Fibroblast of lung (primary cell): ENCODE data around the gene ARMC8. TPM values are rescaled to one million over a fixed set of nuclear protein-coding genes. Genes with fewer than 3 reads are reported as not detected.

Experiments
- DNase-seq, 2 donors: peaks; one replicate each; pipeline versions ENCODE4 v3.0.0 to v3.0.0-alpha.2; 2010; ENCODE audit warnings: low read depth in 2 of 2
- H2AFZ ChIP-seq: 2 replicates; pipeline ENCODE4 v1.5.1; 2012; ENCODE audit warnings: low read length, control low read depth, inconsistent platforms
- H3K27ac ChIP-seq: 2 replicates; pipeline ENCODE4 v1.5.1; 2011; ENCODE audit warnings: low read length, control low read depth; ENCODE audit not compliant: insufficient read depth
- H3K27me3 ChIP-seq: 2 replicates; pipeline ENCODE4 v1.5.1; 2011; ENCODE audit warnings: mild to moderate bottlenecking, low read length; ENCODE audit not compliant: control insufficient read depth, insufficient read depth
- H3K36me3 ChIP-seq: 2 replicates; pipeline ENCODE4 v1.5.1; 2011; ENCODE audit warnings: low read length; ENCODE audit not compliant: control insufficient read depth, insufficient read depth
- H3K4me1 ChIP-seq: 2 replicates; pipeline ENCODE4 v1.5.1; 2011; ENCODE audit warnings: low read length; ENCODE audit not compliant: control insufficient read depth, insufficient read depth; ENCODE audit errors: extremely low read depth
- H3K4me2 ChIP-seq: 2 replicates; pipeline ENCODE4 v1.5.1; 2011; ENCODE audit warnings: low read length, control low read depth; ENCODE audit not compliant: insufficient read depth; ENCODE audit errors: extremely low read depth
- H3K4me3 ChIP-seq, 4 experiments: fragments of 200-600 bp in 1 of 4; sonication (generic) in 1 of 4; replicated peaks in 1 of 4; 2 replicates each; pipeline ENCODE4 v1.5.1; 2011 to 2016; ENCODE audit warnings: low read length in 4 of 4, low read depth in 3 of 4, mild to moderate bottlenecking in 3 of 4, control low read depth in 2 of 4, inconsistent platforms in 1 of 4, mixed read lengths in 1 of 4; ENCODE audit not compliant: insufficient read depth in 1 of 4; ENCODE audit errors: control extremely low read depth in 1 of 4
- H3K79me2 ChIP-seq: 2 replicates; pipeline ENCODE4 v1.5.1; 2012; ENCODE audit warnings: mild to moderate bottlenecking, low read length, inconsistent platforms; ENCODE audit not compliant: control insufficient read depth, insufficient read depth
- H3K9ac ChIP-seq: 2 replicates; pipeline ENCODE4 v1.5.1; 2011; ENCODE audit warnings: mild to moderate bottlenecking, low read length, control low read depth; ENCODE audit not compliant: insufficient read depth
- H3K9me3 ChIP-seq: 2 replicates; pipeline ENCODE4 v1.5.1; 2012; ENCODE audit warnings: low read depth, low read length; ENCODE audit not compliant: control insufficient read depth, insufficient read depth
- H4K20me1 ChIP-seq: 2 replicates; pipeline ENCODE4 v1.5.1; 2011; ENCODE audit warnings: low read length; ENCODE audit not compliant: control insufficient read depth, insufficient read depth; ENCODE audit errors: extremely low read depth
- EZH2 ChIP-seq: IDR thresholded peaks from 2 replicates; pipeline ENCODE4 v1.5.1; 2012; ENCODE audit warnings: low read length, control low read depth, mild to moderate bottlenecking; ENCODE audit errors: missing control alignments
- polyA plus RNA-seq, 2 donors: library from polyadenylated mRNA; depleted of rRNA in 1 of 2; stranded (reverse) in 1 of 2; unstranded in 1 of 2; fragments of >200 nt; gene quantifications; 2 replicates each; pipeline ENCODE4 v1.2.1, GENCODE V29; 2011 to 2012; ENCODE audit warnings: missing spikeins in 1 of 2
- total RNA-seq: library from RNA; depleted of rRNA; stranded (reverse); fragments of >200 nt; gene quantifications from 2 replicates; pipeline ENCODE4 v1.2.1, GENCODE V29; 2014
- TF ChIP-seq, protein P1 (sequence below), 2 donors: IDR thresholded peaks in 1 of 2; conservative IDR thresholded peaks in 1 of 2; 1 replicate in 1 of 2; 2 replicates in 1 of 2; pipeline ENCODE4 v1.5.1; 2011 to 2012; ENCODE audit warnings: low read length in 2 of 2, control low read depth in 1 of 2, inconsistent platforms in 1 of 2, low read depth in 1 of 2, mild to moderate bottlenecking in 1 of 2

The ARMC8 gene
- total and polyA plus RNA-seq, 2 donors (not counting 1 experiment from before 2014, with no cell fraction given): 44.7 to 45.9 TPM

DNA sequence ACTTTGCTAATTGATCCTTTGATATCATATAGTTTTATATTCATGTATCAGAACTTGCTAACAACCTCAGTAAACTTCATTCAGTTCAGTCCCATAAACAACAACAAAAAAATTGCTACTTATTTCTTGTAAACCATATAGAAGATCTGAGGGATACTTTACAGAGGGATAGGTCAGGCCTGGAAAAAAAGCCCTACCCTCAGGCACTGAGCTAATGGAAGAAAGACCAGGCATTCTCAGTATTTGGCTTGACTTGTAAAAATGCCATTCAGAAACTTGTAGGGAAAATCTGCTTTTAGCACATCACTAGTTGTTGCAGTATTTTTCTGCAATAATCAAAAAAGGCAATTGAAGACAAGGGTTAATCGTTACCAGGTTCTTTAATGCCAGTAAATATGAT is 33.1 kb downstream of the ARMC8 start:
- Histone ChIP-seq H3K9ac (no peak overlapping the region), H3K9me3 (no peaks in the 10 kb centered on the region), H3K4me1 (no peaks in the 10 kb centered on the region), H3K4me3 (no peak overlapping the region), H3K36me3 (peaks cover 2% of the 10 kb centered on the region), H3K27me3 (no peaks in the 10 kb centered on the region), H2AFZ (no peak overlapping the region), H3K27ac (no peak overlapping the region), H4K20me1 (peaks cover 1% of the 10 kb centered on the region), H3K4me2 (no peak overlapping the region), H3K79me2 (peaks cover 2% of the 10 kb centered on the region)
- TF ChIP-seq, protein P1, sequence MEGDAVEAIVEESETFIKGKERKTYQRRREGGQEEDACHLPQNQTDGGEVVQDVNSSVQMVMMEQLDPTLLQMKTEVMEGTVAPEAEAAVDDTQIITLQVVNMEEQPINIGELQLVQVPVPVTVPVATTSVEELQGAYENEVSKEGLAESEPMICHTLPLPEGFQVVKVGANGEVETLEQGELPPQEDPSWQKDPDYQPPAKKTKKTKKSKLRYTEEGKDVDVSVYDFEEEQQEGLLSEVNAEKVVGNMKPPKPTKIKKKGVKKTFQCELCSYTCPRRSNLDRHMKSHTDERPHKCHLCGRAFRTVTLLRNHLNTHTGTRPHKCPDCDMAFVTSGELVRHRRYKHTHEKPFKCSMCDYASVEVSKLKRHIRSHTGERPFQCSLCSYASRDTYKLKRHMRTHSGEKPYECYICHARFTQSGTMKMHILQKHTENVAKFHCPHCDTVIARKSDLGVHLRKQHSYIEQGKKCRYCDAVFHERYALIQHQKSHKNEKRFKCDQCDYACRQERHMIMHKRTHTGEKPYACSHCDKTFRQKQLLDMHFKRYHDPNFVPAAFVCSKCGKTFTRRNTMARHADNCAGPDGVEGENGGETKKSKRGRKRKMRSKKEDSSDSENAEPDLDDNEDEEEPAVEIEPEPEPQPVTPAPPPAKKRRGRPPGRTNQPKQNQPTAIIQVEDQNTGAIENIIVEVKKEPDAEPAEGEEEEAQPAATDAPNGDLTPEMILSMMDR (conservative IDR thresholded peaks at IDR 0.05 in 1 of 2, IDR thresholded peaks at IDR 0.05 in 1 of 2; ENCODE audit: low read depth in 1 of 2, low read length in 2 of 2): no peak
- TF ChIP-seq EZH2: no peak
- DNase-seq: no peak

DNA sequence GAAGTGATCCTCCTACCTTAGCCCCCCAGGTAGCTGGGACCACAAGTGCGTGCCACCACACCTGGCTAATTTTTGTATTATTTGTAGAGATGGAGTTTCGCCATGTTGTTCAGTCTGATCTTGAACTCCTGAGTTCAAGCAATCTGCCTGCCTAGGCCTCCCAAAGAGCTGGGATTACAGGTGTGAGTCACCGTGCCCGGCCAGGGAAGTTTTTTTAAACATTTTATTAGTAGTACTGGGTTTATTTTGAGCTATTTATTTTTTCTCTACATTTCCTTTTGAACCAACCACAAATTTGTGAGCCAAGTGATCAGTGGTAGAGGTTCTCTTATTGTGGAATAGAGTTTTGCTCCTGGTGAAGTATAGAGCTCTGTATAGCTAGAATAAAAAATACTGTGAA is 33.7 kb downstream of the ARMC8 start:
- H3K4me3 ChIP-seq: no peak overlapping the region
- H4K20me1 ChIP-seq: peaks cover 1% of the 10 kb centered on the region
- no peaks in the 10 kb centered on the region for H3K4me1 ChIP-seq
- no peak overlapping the region for H3K27ac ChIP-seq
- H3K36me3 ChIP-seq: peaks cover 6% of the 10 kb centered on the region
- H3K9ac ChIP-seq: no peak overlapping the region
- H3K79me2 ChIP-seq: peaks cover 2% of the 10 kb centered on the region
- no peak overlapping the region for H2AFZ ChIP-seq
- no peaks in the 10 kb centered on the region for H3K9me3 ChIP-seq
- no peak for DNase-seq
- H3K27me3 ChIP-seq: no peaks in the 10 kb centered on the region
- H3K4me2 ChIP-seq: no peak overlapping the region
- no peak for TF ChIP-seq EZH2
- TF ChIP-seq, protein P1 (conservative IDR thresholded peaks at IDR 0.05 in 1 of 2, IDR thresholded peaks at IDR 0.05 in 1 of 2; ENCODE audit: low read depth in 1 of 2, low read length in 2 of 2): no peak

DNA sequence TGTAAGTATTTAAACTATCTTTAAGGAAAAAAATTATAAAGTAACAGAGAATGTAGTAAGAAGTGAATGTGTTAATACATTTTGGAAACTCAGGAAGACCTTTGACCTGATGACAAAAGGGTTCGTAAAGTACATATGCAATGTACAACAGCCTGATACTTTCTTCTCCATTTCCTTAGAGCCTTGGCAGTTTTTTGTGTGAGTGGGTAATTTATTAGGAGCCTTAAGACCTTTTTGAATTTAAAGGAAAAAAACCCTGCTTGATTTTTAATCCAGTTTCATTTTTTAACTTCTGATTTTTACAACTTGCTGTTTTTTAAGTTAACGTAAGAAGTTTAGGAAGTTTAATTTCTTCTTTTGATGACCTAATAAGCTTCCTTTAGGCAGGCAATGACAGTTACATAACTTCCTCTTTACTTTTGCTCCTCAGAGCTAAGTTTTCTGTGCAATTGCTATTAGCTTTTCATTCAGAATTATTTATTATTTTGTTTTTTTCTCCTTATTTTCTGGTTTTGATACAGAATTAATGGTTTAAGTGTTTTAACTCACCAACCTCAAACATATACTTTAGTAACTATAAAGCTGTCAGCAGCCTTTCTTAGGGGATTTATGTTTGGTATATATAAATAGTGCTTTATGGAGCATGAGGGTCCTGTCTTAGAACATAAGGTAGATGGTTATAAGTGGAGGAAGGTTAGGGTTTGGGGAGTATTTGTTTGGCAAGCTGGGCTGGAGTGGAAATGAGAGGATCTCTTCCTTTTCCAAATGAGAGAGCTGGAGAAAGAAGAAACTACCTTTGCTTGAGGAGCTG is 35.2 kb downstream of the ARMC8 start:
- no peaks in the 10 kb centered on the region for H3K27me3 ChIP-seq

More for the DNA sequence above, 35.2 kb downstream of the ARMC8 start:
- Histone ChIP-seq H3K79me2 (peaks cover 2% of the 10 kb centered on the region), H4K20me1 (no peaks in the 10 kb centered on the region), H3K9ac (no peak overlapping the region), H2AFZ (no peak overlapping the region), H3K4me1 (no peaks in the 10 kb centered on the region), H3K4me3 (no peak overlapping the region), H3K4me2 (no peak overlapping the region), H3K27ac (no peak overlapping the region), H3K9me3 (no peaks in the 10 kb centered on the region), H3K36me3 (peaks cover 6% of the 10 kb centered on the region)
- no peak for DNase-seq
- TF ChIP-seq, protein P1 (conservative IDR thresholded peaks at IDR 0.05 in 1 of 2, IDR thresholded peaks at IDR 0.05 in 1 of 2; ENCODE audit: low read depth in 1 of 2, low read length in 2 of 2): no peak
- TF ChIP-seq EZH2: no peak
